Neural cell (in vitro differentiated cells): ENCODE measurements around the gene ANKRD49. TPM values are rescaled to one million over a fixed set of nuclear protein-coding genes. Genes with fewer than 3 reads are reported as not detected.

ENCODE experiments used
- H2AFZ ChIP-seq: fragments of 200-600, 300-800 bp; sonication (generic), shearing (Covaris generic); 2 replicates; pipeline ENCODE4 v1.6.0; 2014; ENCODE audit warnings: low read depth, mild to moderate bottlenecking, antibody characterized with exemption, low read length, moderate library complexity
- H3F3A ChIP-seq: fragments of 200-600 bp; shearing (Covaris generic); 2 replicates; pipeline ENCODE4 v1.6.1; 2016; ENCODE audit warnings: mild to moderate bottlenecking, moderate library complexity, mixed read lengths, antibody characterized with exemption, low read length; ENCODE audit not compliant: insufficient read depth, poor library complexity, severe bottlenecking
- H3K27ac ChIP-seq: fragments of 200-600, 300-800 bp; sonication (generic), shearing (Covaris generic); 2 replicates; pipeline ENCODE4 v1.5.1; 2014; ENCODE audit warnings: mild to moderate bottlenecking, low read length, moderate library complexity
- H3K27me3 ChIP-seq: fragments of 300-800, 200-600 bp; sonication (generic), shearing (Covaris generic); 2 replicates; pipeline ENCODE4 v1.6.0; 2014; ENCODE audit warnings: mild to moderate bottlenecking, low read depth, low read length, moderate library complexity; ENCODE audit not compliant: insufficient read depth
- H3K36me3 ChIP-seq: fragments of 300-800, 200-600 bp; sonication (generic), shearing (Covaris generic); 2 replicates; pipeline ENCODE4 v1.5.1; 2014; ENCODE audit warnings: mild to moderate bottlenecking, antibody characterized with exemption, low read length, moderate library complexity; ENCODE audit not compliant: insufficient read depth
- H3K4me2 ChIP-seq: fragments of 300-800, 200-600 bp; sonication (generic), shearing (Covaris generic); 2 replicates; pipeline ENCODE4 v1.6.0; 2014; ENCODE audit warnings: mild to moderate bottlenecking, low read length
- H3K4me3 ChIP-seq: fragments of 300-800, 200-600 bp; sonication (generic), shearing (Covaris generic); 2 replicates; pipeline ENCODE4 v1.5.1; 2014; ENCODE audit warnings: mild to moderate bottlenecking, low read length, moderate library complexity
- H3K79me2 ChIP-seq: fragments of 200-600 bp; shearing (Covaris generic); replicated peaks from 2 replicates; pipeline ENCODE4 v1.6.0; 2014; ENCODE audit warnings: mild to moderate bottlenecking, low read length, moderate library complexity; ENCODE audit not compliant: insufficient read depth
- H3K9ac ChIP-seq: fragments of 300-800, 200-600 bp; sonication (generic), shearing (Covaris generic); 2 replicates; pipeline ENCODE4 v1.6.1; 2016; ENCODE audit warnings: mild to moderate bottlenecking, low read length, mixed read lengths
- H3K9me2 ChIP-seq: fragments of 200-600 bp; shearing (Covaris generic); 2 replicates; pipeline ENCODE4 v1.6.1; 2016; ENCODE audit warnings: mild to moderate bottlenecking, low read length, mixed read lengths; ENCODE audit not compliant: insufficient read depth
- H3K9me3 ChIP-seq: fragments of 200-600, 300-800 bp; sonication (generic), shearing (Covaris generic); 2 replicates; pipeline ENCODE4 v1.6.1; 2016; ENCODE audit warnings: mild to moderate bottlenecking, mixed run types, low read length, moderate library complexity, mixed read lengths
- H4K20me1 ChIP-seq: fragments of 200-600 bp; shearing (Covaris generic); 2 replicates; pipeline ENCODE4 v1.6.1; 2016; ENCODE audit warnings: mild to moderate bottlenecking, mixed run types; ENCODE audit not compliant: insufficient read depth
- EP300 ChIP-seq: fragments of 450-650 bp; conservative IDR thresholded peaks from 2 replicates; pipeline ENCODE4 v1.6.1; 2014; ENCODE audit warnings: antibody characterized with exemption, mild to moderate bottlenecking, moderate library complexity; ENCODE audit not compliant: poor library complexity, severe bottlenecking
- EZH2 ChIP-seq: fragments of 200-600, 300-800 bp; shearing (Covaris generic), sonication (generic); IDR thresholded peaks from 2 replicates; pipeline ENCODE4 v1.6.1; 2014; ENCODE audit warnings: antibody characterized with exemption, low read length, borderline replicate concordance, mild to moderate bottlenecking; ENCODE audit not compliant: insufficient read depth, poor library complexity, severe bottlenecking
- MXI1 ChIP-seq: fragments of 450-650 bp; conservative IDR thresholded peaks from 2 replicates; pipeline ENCODE4 v1.6.1; 2014; ENCODE audit warnings: antibody characterized with exemption, mild to moderate bottlenecking; ENCODE audit not compliant: poor library complexity, severe bottlenecking
- POLR2AphosphoS5 ChIP-seq: IDR thresholded peaks from 2 replicates; pipeline ENCODE4 v1.6.1; 2012
- RAD21 ChIP-seq: fragments of 450-650 bp; conservative IDR thresholded peaks from 2 replicates; pipeline ENCODE4 v1.6.1; 2014; ENCODE audit warnings: antibody characterized with exemption, mild to moderate bottlenecking, moderate library complexity
- SMC3 ChIP-seq: fragments of 450-650 bp; conservative IDR thresholded peaks from 2 replicates; pipeline ENCODE4 v1.6.1; 2014; ENCODE audit warnings: antibody characterized with exemption, mild to moderate bottlenecking, moderate library complexity; ENCODE audit not compliant: poor library complexity
- TAF1 ChIP-seq: IDR thresholded peaks from 2 replicates; pipeline ENCODE4 v1.6.1; 2012; ENCODE audit warnings: low read depth
- polyA plus RNA-seq: library from polyadenylated mRNA; depleted of rRNA; stranded (reverse); fragments of >200 nt; gene quantifications from 2 replicates; pipeline ENCODE4 v1.2.3, GENCODE V29; 2014
- TF ChIP-seq, protein P1 (sequence below): IDR thresholded peaks from 2 replicates; pipeline ENCODE4 v1.6.1; 2012; ENCODE audit warnings: borderline replicate concordance
- TF ChIP-seq, protein P2 (sequence below): fragments of 450-650 bp; IDR thresholded peaks from 2 replicates; pipeline ENCODE4 v1.5.1; 2014; ENCODE audit warnings: antibody characterized with exemption, mild to moderate bottlenecking, moderate library complexity; ENCODE audit not compliant: poor library complexity, severe bottlenecking

ANKRD49 gene
- polyA plus RNA-seq, 1 donor from 2014 or later: 54.6 TPM

DNA sequence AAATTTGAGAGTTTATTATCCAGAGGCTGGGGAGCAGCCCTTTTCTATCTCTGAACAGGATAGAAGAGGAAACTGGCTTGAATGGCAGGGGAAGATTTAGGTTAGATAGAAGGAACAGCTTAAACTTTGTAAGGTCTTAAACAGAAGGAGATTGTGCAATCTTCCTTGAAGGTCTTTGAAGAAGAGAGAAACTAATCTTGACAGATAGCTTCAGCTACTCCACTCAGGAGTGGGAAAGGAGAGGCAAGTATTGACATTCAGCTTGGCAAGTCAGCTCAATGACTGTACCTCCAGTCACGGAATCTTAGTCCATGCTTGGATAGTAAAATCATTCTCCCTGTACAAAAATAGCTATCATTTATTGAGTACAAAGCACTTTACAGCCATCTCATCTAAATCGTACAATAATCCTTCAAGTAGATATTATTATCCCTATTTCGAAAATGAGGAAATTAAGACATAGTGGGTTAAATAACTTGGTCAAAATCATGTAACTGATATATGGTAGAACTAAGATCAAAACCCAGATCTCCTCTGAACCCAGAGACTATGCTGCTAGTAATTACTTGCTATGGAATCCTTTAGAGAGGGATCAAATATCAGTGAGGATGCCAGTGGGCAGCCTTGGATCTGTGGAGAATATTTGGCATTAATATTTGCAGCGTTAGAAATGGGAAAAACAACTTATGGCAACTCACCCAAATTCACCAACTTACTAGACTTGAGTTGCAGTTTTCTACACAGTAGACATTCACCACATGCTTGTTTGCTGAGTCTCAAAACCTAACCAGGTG, 33.1 kb downstream of the ANKRD49 start:
- Histone ChIP-seq H3K4me3 (no peak overlapping the region), H3K4me2 (no peak overlapping the region), H3K9me3 (no peaks in the 10 kb centered on the region), H4K20me1 (no peaks in the 10 kb centered on the region), H3K9me2 (no peaks in the 10 kb centered on the region), H3K36me3 (no peaks in the 10 kb centered on the region), H3K79me2 (no peaks in the 10 kb centered on the region), H3K27me3 (no peaks in the 10 kb centered on the region), H2AFZ (no peak overlapping the region), H3K27ac (no peak overlapping the region), H3K9ac (no peak overlapping the region), H3F3A (no peaks in the 10 kb centered on the region)
- TF ChIP-seq TAF1 (no peak), EZH2 (no peak), EP300 (no peak), MXI1 (no peak), SMC3 (no peak), POLR2AphosphoS5 (no peak)
- TF ChIP-seq, protein P1, sequence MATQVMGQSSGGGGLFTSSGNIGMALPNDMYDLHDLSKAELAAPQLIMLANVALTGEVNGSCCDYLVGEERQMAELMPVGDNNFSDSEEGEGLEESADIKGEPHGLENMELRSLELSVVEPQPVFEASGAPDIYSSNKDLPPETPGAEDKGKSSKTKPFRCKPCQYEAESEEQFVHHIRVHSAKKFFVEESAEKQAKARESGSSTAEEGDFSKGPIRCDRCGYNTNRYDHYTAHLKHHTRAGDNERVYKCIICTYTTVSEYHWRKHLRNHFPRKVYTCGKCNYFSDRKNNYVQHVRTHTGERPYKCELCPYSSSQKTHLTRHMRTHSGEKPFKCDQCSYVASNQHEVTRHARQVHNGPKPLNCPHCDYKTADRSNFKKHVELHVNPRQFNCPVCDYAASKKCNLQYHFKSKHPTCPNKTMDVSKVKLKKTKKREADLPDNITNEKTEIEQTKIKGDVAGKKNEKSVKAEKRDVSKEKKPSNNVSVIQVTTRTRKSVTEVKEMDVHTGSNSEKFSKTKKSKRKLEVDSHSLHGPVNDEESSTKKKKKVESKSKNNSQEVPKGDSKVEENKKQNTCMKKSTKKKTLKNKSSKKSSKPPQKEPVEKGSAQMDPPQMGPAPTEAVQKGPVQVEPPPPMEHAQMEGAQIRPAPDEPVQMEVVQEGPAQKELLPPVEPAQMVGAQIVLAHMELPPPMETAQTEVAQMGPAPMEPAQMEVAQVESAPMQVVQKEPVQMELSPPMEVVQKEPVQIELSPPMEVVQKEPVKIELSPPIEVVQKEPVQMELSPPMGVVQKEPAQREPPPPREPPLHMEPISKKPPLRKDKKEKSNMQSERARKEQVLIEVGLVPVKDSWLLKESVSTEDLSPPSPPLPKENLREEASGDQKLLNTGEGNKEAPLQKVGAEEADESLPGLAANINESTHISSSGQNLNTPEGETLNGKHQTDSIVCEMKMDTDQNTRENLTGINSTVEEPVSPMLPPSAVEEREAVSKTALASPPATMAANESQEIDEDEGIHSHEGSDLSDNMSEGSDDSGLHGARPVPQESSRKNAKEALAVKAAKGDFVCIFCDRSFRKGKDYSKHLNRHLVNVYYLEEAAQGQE: no peak
- TF ChIP-seq, protein P2, sequence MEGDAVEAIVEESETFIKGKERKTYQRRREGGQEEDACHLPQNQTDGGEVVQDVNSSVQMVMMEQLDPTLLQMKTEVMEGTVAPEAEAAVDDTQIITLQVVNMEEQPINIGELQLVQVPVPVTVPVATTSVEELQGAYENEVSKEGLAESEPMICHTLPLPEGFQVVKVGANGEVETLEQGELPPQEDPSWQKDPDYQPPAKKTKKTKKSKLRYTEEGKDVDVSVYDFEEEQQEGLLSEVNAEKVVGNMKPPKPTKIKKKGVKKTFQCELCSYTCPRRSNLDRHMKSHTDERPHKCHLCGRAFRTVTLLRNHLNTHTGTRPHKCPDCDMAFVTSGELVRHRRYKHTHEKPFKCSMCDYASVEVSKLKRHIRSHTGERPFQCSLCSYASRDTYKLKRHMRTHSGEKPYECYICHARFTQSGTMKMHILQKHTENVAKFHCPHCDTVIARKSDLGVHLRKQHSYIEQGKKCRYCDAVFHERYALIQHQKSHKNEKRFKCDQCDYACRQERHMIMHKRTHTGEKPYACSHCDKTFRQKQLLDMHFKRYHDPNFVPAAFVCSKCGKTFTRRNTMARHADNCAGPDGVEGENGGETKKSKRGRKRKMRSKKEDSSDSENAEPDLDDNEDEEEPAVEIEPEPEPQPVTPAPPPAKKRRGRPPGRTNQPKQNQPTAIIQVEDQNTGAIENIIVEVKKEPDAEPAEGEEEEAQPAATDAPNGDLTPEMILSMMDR: no peak

DNA sequence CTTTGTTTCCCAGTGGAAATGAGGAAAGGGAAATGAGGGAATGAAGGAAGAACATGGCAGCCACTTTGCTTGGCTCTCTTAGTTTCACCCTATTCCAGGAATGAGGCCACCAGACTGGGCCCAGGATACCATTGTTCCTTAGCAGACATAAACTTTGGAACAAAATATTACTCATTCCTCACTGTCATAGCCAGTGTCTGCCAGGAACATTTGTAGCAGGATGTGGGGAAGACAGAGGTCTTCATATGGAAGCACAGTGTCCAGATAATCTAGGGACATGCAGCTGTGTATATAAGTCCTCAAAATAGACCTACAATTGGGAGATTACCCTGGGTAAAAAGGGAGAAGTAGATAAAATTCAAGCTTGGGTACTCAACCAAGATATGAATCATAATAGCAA, 34.8 kb downstream of the ANKRD49 start:
- H3K27me3 ChIP-seq: no peaks in the 10 kb centered on the region
- H3K4me3 ChIP-seq: no peak overlapping the region
- H3K36me3 ChIP-seq: no peaks in the 10 kb centered on the region
- H4K20me1 ChIP-seq: no peaks in the 10 kb centered on the region
- no peak overlapping the region for H2AFZ ChIP-seq
- no peak overlapping the region for H3K9ac ChIP-seq
- no peaks in the 10 kb centered on the region for H3F3A ChIP-seq
- H3K4me2 ChIP-seq: no peak overlapping the region
- H3K27ac ChIP-seq: no peak overlapping the region
- H3K9me2 ChIP-seq: no peaks in the 10 kb centered on the region
- TF ChIP-seq TAF1: no peak
- TF ChIP-seq SMC3: no peak
- TF ChIP-seq MXI1: no peak
- TF ChIP-seq EZH2: no peak
- no peak for TF ChIP-seq EP300
- no peak for TF ChIP-seq RAD21
- TF ChIP-seq, protein P1: no peak
- no peak for TF ChIP-seq POLR2AphosphoS5
- TF ChIP-seq, protein P2: no peak
- H3K9me3 ChIP-seq: no peaks in the 10 kb centered on the region
- H3K79me2 ChIP-seq: no peaks in the 10 kb centered on the region
